ENCODE results near the gene GDF9.

The GDF9 gene

GRCh38 chr5:132828846-132829494 is 37.3 kb downstream of the GDF9 start:
- DNase-seq: no peak
- no peak overlapping the region for H3K4me3 ChIP-seq (ENCODE audit: low read depth, low read length)
- no peak for TF ChIP-seq CTCF (IDR thresholded peaks at IDR 0.05; ENCODE audit: low read depth, low read length, missing control alignments)
- no peaks in the 10 kb centered on the region for H3K36me3 ChIP-seq (replicated peaks)
- in situ Hi-C loops (cut with HindIII; ENCODE audit: low pct_ligation_motif_present, low sequenced_read_pairs): no loop called here
- H3K27me3 ChIP-seq (replicated peaks): no peaks in the 10 kb centered on the region
- no peak overlapping the region for H3K27ac ChIP-seq

GRCh38 chr5:132827943-132828673 is 38.2 kb downstream of the GDF9 start:
- Histone ChIP-seq H3K27me3 (replicated peaks) (no peaks in the 10 kb centered on the region), H3K27ac (no peak overlapping the region), H3K4me3 (ENCODE audit: low read depth, low read length) (no peak overlapping the region), H3K36me3 (replicated peaks) (no peaks in the 10 kb centered on the region)
- no peak for DNase-seq
- no peak for TF ChIP-seq CTCF (IDR thresholded peaks at IDR 0.05; ENCODE audit: low read depth, low read length, missing control alignments)
- in situ Hi-C loops (cut with HindIII; ENCODE audit: low pct_ligation_motif_present, low sequenced_read_pairs): no loop called here

GRCh38 chr5:132826424-132827082 is 39.7 kb downstream of the GDF9 start:
- no peaks in the 10 kb centered on the region for H3K36me3 ChIP-seq (replicated peaks)
- TF ChIP-seq CTCF (IDR thresholded peaks at IDR 0.05; ENCODE audit: low read depth, low read length, missing control alignments): no peak
- no peak for DNase-seq
- no peaks in the 10 kb centered on the region for H3K27me3 ChIP-seq (replicated peaks)
- no peak overlapping the region for H3K4me3 ChIP-seq (ENCODE audit: low read depth, low read length)
- in situ Hi-C loops (cut with HindIII; ENCODE audit: low pct_ligation_motif_present, low sequenced_read_pairs): no loop called here
- no peak overlapping the region for H3K27ac ChIP-seq

- H3K27me3 ChIP-seq (replicated peaks): no peaks in the 10 kb centered on the region
- no peak for DNase-seq
- in situ Hi-C loops (cut with HindIII; ENCODE audit: low pct_ligation_motif_present, low sequenced_read_pairs): no loop called here
- no peaks in the 10 kb centered on the region for H3K36me3 ChIP-seq (replicated peaks)
- H3K4me3 ChIP-seq (ENCODE audit: low read depth, low read length): peak overlapping the region; percentile 12
- TF ChIP-seq CTCF (IDR thresholded peaks at IDR 0.05; ENCODE audit: low read depth, low read length, missing control alignments): no peak
- no peak overlapping the region for H3K27ac ChIP-seq
Observed at GRCh38 chr5:132825834-132826391, 40.4 kb downstream of the GDF9 start.

- Histone ChIP-seq H3K36me3 (replicated peaks) (no peaks in the 10 kb centered on the region), H3K27me3 (replicated peaks) (no peaks in the 10 kb centered on the region), H3K27ac (no peak overlapping the region), H3K4me3 (ENCODE audit: low read depth, low read length) (no peak overlapping the region)
- no peak for DNase-seq
- in situ Hi-C loops (cut with HindIII; ENCODE audit: low pct_ligation_motif_present, low sequenced_read_pairs): no loop called here
- TF ChIP-seq CTCF (IDR thresholded peaks at IDR 0.05; ENCODE audit: low read depth, low read length, missing control alignments): no peak
Observed at GRCh38 chr5:132825033-132825833, 41.0 kb downstream of the GDF9 start.
